ENCODE measurements around the gene PPP1R1B.

PPP1R1B gene

DNA sequence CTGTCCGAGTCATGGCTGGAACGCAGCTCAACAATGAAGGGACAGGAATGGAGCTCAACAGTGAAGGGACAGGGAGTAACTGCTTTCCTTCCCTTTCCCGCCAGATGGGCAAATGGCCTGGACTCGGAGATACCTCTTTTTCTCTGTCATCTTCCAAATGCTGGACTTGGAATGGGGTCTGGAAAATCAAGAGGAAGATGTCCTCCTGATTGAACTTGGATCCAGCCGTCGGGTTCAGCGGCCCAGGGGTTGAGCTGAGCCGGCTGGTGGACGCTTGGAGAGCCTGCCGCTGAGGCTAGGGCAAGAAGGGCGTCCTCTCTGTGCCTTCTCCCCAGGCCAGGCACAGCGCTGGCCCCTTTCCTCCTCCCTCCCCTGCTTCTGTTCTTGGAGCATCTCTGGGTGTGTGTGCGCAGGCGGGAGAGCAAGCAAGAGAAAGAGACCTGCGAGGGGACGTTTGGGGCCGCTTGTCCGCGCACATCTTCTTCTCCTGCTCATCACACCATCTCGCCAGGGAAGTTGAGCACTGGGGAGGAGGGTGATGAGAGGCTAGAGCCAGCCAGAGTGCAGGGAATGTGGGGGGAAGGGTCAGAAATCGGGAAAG, 25.7 kb upstream of the PPP1R1B start:
- no peak for FAIRE-seq

DNA sequence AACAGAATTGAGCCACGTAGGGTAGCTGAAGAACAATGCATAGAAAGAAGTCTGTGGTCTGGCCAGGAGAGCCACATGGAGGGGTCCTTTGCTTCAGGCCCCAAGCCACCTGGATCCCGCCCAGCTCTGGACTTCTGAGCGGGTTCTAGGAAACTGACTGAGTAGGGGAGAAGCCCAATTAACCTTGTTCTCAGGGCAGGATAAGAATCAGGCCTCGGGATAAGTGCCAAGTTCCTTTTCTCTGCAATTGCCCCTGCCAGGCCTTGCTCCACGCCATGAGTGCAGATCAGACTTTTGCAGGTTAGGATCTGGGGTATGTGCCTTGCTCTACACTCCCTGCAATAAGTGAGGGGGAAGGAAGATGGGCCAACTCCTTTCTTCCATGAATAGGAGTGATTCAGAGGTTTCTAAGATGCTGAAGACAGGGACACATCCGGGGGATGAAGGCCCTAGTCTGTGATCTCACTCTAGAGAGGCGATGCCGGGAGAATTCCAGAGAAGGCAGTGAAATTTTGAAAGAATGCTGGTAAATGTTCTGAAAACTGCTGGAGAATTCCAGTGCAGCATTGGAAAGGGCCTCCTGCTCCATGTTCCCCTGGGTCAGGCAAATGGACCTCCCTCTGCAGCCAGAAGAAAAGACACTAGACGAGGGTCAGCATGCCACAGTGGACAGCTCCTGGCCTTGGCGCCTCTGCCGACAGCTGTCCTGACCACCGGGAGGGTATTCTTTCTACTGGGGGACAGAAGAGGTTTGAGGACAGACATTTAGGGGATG, 24.8 kb upstream of the PPP1R1B start:
- FAIRE-seq: no peak

- FAIRE-seq: no peak
Observed at GRCh38 chr17:39602533-39603303, 24.0 kb upstream of the PPP1R1B start.

GRCh38 chr17:39603304-39604016, 23.3 kb upstream of the PPP1R1B start:
- no peak for FAIRE-seq

GRCh38 chr17:39604911-39605491, 21.8 kb upstream of the PPP1R1B start:
- no peak for FAIRE-seq

- FAIRE-seq: no peak
Observed at GRCh38 chr17:39605492-39606433, 21.0 kb upstream of the PPP1R1B start.

DNA sequence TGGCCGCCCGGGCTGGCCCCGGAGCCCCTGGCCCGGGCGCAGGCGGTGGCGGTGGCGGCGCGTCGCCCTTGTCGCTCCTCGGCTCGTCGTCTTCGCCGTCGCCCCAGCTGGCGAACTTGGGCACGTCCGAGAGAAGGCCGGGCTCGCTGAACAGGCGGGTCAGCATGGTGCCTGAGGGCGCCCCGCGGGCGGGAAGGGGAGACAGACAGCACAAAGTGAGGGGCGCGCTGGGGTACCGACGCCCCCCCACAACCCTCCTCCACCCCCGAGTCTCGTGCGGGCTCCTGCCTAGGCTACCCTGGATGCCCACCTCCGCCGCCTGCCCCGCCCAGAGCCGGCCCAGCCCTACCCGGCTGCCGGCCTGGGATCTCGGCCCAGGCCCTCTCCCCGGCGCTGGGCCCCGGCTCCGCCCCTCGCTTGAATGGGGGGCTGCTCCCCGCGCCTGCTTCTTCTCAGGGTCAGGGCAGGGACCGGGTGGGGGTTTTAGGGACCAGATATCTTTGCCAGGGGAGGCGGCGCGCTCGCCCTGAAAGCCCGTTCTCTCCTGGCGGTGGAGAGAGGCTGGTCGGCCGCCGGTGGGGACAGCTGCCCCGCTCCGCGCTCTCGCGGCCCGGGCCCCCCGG, 20.2 kb upstream of the PPP1R1B start:
- FAIRE-seq: no peak

DNA sequence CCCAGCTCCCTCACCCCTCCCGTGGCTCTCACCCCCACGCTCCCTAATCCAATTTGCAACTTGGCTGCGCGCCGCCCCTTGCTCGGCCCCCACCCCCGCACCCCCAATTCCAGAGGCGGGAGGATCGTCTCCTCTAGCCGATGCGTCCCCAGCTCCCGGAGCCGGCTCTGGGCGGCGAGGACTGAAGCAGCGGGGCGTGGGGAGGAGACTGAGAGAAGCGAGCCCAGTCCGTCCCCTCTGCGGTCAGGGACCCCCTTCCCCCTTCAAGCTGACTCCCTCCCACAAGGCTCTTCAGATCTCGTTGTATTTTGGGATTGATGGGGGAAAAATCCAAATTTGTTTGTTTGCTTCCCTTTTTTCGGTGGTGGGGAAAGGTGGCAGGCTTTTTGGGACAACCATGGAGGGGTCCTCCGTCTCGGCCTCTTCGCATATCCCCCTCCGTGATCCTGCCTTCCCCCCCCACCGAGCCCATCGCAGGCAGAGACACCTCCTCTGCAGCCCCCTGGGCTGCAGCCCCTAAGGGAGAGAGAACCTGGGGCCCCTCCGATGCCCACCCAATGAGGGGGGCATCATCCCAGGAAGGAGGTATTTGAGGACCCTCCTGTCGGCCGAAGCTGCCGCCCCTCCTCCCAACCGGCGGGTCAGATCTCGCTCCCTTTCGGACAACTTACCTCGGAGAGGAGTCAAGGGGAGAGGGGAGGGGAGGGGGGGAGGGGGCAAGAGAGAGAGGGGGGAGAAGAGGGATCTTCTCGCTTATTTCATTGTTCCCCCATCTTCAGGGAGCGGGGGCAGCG, 19.5 kb upstream of the PPP1R1B start:
- no peak for FAIRE-seq

- FAIRE-seq: no peak
Observed at GRCh38 chr17:39607851-39608130, 19.0 kb upstream of the PPP1R1B start, which contains the start of gene NEUROD2. TSS of gene NEUROD2 (minus strand) at chr17:39607920. CDS start at chr17:39606599, 1,321 bp downstream.

GRCh38 chr17:39608142-39608981, 18.4 kb upstream of the PPP1R1B start:
- no peak for FAIRE-seq

DNA sequence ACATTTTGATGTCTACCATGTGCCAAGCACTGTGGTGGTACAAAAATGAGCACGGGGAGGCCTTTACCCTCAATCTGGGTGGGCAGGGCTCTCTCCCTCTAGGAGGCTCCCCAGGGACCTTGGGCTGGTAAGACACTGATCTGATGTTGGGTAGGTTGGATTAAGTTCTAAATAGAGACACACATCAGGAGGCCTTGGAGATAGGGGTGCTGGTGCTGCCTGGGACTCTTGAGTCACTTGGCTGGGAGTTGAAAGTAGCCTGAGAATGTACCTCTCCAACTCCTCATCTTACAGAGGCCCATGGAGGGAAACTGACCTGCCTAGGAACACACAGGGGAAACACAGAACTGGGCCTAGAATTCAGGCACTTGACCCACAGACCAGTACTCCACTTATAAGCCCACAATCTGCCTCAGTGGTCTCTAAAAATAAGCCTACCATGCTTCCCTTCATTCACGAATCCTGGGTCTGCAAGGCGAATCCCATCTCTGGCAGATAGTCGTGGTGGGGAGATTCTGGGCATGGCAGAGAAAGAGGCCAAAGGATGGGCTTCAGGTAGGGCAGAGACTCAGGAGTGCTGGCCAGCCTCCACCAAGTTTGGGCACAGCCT, 17.2 kb upstream of the PPP1R1B start:
- no peak for FAIRE-seq

DNA sequence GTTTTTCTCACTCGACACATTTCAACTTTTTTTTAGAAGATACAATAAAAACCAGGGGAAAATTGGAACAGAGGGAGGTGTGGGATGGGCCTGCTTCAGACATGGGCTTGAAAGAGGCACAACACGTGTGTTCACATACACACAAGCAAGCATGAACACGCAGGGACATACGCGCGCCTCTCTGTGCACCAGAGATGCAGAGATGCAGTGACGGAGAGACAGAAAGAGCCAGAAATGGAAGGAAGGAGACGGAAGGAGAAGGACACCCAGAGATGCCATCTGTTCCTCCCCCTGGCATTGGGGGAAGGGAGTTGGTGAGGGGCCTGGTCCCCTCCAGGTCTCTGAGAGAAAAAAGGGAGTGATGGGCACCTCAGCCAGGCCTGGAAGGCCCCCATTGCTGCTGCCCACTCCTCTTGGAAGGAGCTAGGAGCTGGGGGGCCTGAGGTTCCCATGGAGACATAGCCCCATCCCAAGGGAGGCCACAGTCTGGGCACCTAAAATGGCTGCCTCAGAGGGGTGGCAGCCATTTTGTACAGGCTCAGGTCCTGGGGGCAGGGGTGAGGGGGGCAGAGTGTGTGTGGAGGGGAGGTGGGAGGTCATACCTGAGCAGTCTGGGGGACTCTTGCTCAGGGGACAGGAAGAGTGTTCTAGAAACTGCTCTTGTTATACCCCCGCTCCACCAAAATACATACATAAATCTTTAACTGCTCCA, 15.2 kb upstream of the PPP1R1B start:
- FAIRE-seq: no peak

GRCh38 chr17:39612291-39612894, 14.4 kb upstream of the PPP1R1B start:
- no peak for FAIRE-seq

- no peak for FAIRE-seq
Observed at GRCh38 chr17:39612935-39613464, 13.8 kb upstream of the PPP1R1B start.

DNA sequence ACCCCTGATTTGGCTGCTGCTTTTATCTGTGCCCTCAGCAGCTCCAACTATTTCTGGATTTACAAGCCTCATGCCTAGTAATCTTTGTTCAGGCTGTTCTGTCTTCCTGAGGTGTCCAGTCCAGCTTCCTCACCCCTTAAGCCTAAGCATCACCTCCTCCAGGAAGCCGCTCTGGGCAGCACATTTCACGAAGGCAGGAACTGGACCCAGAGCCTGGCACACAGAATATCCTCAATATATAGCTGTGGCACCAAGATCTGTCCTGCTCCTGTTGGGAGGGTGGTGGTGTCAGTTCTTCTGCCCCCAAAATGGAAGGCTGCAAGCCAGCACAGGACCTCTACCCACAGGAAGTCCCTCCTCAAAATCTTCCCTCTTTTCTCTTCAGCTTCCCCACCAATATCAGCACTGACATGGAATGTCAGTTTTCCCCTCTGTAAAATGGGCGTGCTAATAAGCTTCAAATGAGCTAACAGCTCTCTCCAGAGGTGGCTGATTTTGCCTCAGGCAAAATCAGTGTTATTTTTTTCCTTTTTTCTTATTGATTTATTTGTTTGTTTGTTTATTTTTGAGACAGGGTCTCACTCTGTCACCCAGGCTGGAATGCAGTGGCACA, 12.1 kb upstream of the PPP1R1B start:
- no peak for FAIRE-seq

DNA sequence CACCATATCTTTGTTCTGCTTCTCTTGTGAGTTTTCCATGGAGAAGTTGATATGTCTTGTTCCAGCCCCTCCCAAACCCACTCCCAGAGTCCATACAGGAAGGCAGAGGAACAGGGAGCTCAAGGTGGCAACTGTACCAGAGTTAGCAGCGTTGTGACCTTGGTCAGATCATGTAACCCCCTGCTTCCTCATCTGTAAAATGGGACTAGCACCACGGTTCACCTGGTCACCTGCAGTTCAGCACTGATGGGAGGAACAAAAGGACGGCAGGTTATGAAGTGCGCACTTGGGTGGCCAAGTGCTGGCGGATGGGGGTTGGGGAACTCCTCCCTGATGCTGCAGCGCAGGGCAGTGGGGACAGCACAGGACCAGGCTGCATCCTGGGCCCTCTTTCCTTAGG, 11.3 kb upstream of the PPP1R1B start:
- FAIRE-seq: no peak

DNA sequence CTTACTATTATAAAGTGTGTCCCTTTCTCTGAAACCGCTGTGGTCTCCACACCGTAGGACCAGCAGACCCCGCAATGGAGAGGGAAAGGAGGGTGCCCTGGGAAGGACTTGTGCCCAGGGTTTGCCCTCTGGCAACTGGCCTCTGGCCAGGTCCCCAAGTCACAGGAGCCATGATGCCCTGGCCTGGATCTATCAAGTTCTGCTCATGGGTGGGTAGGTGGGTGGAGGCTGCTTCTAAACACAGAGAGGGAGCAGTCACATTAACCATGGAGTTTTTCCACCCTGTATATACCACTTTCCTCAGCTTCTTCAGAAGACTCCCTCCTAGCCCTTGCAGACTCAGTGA, 9.7 kb upstream of the PPP1R1B start:
- no peak for FAIRE-seq
